K562 (cell line): ENCODE measurements around the gene SRRM4. TPM values are rescaled to one million over a fixed set of nuclear protein-coding genes. Genes with fewer than 3 reads are reported as not detected.

Source experiments
- DMBX1 ChIP-seq: fragments of 250-450 bp; sonication (Bioruptor Pico); IDR thresholded peaks from 2 replicates; pipeline ENCODE4 v1.8.0; 2022; ENCODE audit warnings: inconsistent platforms, mild to moderate bottlenecking, moderate library complexity, borderline replicate concordance
- EWSR1 ChIP-seq: fragments of 450-650 bp; IDR thresholded peaks from 2 replicates; pipeline ENCODE4 v1.6.1; 2018; ENCODE audit warnings: borderline replicate concordance, mild to moderate bottlenecking, low read depth, moderate library complexity; ENCODE audit not compliant: partially characterized antibody
- polyA plus RNA-seq, 8 experiments: library from polyadenylated mRNA; depleted of rRNA in 4 of 8; stranded (reverse) in 5 of 8; unstranded in 3 of 8; fragments of >200 nt; fragmentation: Nextera tagmentation in 2 of 8; fragmentation: Illumina TruSeq in 1 of 8; extraction: Ambion mirVana in 2 of 8; extraction: Trizol in 1 of 8; gene quantifications; 2 replicates each; pipeline versions ENCODE4 v1.2.1 to v1.2.3, GENCODE V29; 2011 to 2014; ENCODE audit warnings: inconsistent platforms in 1 of 8, missing spikeins in 1 of 8
- total RNA-seq, 7 experiments: library from RNA; depleted of rRNA in 6 of 7; stranded (reverse); fragments of >200 nt in 6 of 7; fragmentation: Illumina TruSeq in 2 of 7; extraction: Trizol in 2 of 7; gene quantifications; 2 replicates each; pipeline versions ENCODE4 v1.2.1 to v1.2.3, GENCODE V29; 2011 to 2021; ENCODE audit warnings: low replicate concordance in 1 of 7
- TF ChIP-seq, protein P1 (sequence below), 2 experiments: fragments of 450-650 bp; IDR thresholded peaks; 2 replicates each; pipeline ENCODE4 v1.6.1; 2016; ENCODE audit warnings: mild to moderate bottlenecking in 2 of 2, borderline replicate concordance in 1 of 2, low read depth in 1 of 2, moderate library complexity in 1 of 2
- TF ChIP-seq, protein P2 (sequence below), 2 experiments: fragments of 450-650 bp in 1 of 2; sonication (generic) in 1 of 2; formaldehyde crosslinking in 1 of 2; IDR thresholded peaks in 1 of 2; conservative IDR thresholded peaks in 1 of 2; 2 replicates each; pipeline versions ENCODE4 v1.6.1 to v1.8.1; 2016 to 2023; ENCODE audit warnings: mild to moderate bottlenecking in 2 of 2, moderate library complexity in 2 of 2, inconsistent platforms in 1 of 2, missing genetic modification reagents in 1 of 2
- TF ChIP-seq, protein P3 (sequence below): fragments of 450-650 bp; IDR thresholded peaks from 2 replicates; pipeline ENCODE4 v1.6.1; 2016; ENCODE audit warnings: borderline replicate concordance
- TF ChIP-seq, protein P4 (sequence below): sonication (generic); formaldehyde crosslinking; IDR thresholded peaks from 2 replicates; pipeline ENCODE4 v1.8.1; 2023; ENCODE audit warnings: mild to moderate bottlenecking, missing genetic modification reagents
- TF ChIP-seq, protein P5 (sequence below): fragments of 450-650 bp; IDR thresholded peaks from 2 replicates; pipeline ENCODE4 v1.6.1; 2016; ENCODE audit warnings: missing biosample characterization, missing genetic modification characterization

Gene SRRM4
- total and polyA plus RNA-seq, 9 of the 15 experiments (the other 6 are each of a cell fraction or from before 2014, with no cell fraction given), result not detected

DNA sequence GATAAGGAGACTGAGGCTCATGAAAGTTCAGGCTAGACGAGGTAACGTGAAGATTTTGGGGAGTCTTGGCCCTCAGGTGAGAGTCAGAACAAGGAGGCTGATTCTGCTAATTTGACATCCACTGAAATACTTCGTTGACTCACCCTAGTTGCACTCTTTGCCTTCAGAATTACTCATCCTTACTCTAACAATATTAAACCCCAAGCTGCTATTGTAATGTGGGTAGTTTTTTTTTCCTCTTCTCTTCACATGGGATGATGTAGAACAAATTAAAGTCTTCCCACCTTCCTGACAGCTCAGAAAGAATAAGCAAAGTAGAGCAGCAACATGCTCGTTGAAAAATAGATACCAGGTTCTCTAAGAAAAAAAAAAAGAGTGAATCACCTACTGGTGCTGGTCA is 22.0 kb upstream of the SRRM4 start (continued):
- TF ChIP-seq, protein P1, sequence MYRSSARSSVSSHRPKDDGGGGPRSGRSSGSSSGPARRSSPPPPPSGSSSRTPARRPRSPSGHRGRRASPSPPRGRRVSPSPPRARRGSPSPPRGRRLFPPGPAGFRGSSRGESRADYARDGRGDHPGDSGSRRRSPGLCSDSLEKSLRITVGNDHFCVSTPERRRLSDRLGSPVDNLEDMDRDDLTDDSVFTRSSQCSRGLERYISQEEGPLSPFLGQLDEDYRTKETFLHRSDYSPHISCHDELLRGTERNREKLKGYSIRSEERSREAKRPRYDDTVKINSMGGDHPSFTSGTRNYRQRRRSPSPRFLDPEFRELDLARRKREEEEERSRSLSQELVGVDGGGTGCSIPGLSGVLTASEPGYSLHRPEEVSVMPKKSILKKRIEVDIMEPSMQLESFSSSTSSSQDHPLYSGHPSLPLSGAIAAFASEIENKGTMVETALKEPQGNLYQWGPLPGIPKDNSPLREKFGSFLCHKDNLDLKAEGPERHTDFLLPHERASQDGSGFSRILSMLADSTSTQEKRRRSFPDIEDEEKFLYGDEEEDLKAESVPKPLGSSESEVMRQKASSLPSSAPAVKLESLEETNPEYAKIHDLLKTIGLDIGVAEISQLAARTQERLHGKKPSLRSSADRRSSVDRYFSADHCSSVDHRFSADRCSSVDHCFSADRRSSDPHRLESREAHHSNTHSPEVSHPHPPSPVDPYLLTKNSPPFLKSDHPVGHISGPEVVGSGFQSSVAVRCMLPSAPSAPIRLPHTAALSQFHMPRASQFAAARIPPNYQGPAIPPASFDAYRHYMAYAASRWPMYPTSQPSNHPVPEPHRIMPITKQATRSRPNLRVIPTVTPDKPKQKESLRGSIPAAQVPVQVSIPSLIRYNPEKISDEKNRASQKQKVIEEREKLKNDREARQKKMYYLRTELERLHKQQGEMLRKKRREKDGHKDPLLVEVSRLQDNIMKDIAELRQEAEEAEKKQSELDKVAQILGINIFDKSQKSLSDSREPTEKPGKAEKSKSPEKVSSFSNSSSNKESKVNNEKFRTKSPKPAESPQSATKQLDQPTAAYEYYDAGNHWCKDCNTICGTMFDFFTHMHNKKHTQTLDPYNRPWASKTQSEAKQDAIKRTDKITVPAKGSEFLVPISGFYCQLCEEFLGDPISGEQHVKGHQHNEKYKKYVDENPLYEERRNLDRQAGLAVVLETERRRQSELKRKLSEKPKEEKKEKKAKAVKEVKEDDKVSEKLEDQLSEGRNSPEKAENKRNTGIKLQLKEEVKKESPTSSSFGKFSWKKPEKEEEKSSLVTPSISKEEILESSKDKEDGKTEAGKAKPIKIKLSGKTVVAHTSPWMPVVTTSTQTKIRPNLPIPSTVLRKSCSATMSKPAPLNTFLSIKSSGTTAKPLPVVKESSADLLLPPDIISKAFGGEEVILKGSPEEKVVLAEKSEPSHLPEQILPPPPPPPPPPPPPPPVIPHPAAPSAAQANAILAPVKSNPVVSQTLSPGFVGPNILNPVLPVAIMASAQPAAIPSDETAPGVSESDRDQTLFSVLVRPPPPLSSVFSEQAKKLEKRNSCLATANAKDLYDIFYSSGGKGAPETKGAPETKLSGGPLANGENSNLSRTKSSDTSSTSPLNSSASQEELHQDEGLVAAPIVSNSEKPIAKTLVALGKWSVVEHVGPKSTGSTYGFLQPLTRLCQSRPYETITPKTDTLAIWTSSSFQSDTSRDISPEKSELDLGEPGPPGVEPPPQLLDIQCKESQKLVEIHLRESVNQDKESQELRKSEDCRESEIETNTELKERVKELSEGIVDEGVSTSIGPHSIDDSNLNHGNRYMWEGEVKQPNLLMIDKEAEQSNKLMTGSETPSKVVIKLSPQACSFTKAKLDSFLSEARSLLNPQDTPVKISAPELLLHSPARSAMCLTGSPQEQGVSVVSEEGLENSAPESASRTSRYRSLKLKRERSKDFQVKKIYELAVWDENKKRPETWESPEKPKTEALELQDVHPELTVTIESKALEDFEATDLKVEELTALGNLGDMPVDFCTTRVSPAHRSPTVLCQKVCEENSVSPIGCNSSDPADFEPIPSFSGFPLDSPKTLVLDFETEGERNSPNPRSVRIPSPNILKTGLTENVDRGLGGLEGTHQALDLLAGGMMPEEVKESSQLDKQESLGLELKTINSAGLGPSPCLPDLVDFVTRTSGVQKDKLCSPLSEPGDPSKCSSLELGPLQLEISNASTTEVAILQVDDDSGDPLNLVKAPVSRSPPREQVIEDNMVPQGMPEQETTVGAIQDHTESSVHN (IDR thresholded peaks at IDR 0.05; ENCODE audit: borderline replicate concordance in 1 of 2, low read depth in 1 of 2), result no peak
- TF ChIP-seq DMBX1 (CRISPR knock-in tag) (no peak), EWSR1 (no peak)
- TF ChIP-seq, protein P2, sequence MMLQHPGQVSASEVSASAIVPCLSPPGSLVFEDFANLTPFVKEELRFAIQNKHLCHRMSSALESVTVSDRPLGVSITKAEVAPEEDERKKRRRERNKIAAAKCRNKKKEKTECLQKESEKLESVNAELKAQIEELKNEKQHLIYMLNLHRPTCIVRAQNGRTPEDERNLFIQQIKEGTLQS (IDR thresholded peaks at IDR 0.05), result no peak
- TF ChIP-seq, protein P2 (CRISPR knock-in tag; conservative IDR thresholded peaks at IDR 0.05), result no peak
- TF ChIP-seq, protein P3, sequence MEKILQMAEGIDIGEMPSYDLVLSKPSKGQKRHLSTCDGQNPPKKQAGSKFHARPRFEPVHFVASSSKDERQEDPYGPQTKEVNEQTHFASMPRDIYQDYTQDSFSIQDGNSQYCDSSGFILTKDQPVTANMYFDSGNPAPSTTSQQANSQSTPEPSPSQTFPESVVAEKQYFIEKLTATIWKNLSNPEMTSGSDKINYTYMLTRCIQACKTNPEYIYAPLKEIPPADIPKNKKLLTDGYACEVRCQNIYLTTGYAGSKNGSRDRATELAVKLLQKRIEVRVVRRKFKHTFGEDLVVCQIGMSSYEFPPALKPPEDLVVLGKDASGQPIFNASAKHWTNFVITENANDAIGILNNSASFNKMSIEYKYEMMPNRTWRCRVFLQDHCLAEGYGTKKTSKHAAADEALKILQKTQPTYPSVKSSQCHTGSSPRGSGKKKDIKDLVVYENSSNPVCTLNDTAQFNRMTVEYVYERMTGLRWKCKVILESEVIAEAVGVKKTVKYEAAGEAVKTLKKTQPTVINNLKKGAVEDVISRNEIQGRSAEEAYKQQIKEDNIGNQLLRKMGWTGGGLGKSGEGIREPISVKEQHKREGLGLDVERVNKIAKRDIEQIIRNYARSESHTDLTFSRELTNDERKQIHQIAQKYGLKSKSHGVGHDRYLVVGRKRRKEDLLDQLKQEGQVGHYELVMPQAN, result no peak
- TF ChIP-seq, protein P4, sequence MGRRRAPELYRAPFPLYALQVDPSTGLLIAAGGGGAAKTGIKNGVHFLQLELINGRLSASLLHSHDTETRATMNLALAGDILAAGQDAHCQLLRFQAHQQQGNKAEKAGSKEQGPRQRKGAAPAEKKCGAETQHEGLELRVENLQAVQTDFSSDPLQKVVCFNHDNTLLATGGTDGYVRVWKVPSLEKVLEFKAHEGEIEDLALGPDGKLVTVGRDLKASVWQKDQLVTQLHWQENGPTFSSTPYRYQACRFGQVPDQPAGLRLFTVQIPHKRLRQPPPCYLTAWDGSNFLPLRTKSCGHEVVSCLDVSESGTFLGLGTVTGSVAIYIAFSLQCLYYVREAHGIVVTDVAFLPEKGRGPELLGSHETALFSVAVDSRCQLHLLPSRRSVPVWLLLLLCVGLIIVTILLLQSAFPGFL (CRISPR knock-in tag), result no peak
- TF ChIP-seq, protein P5, sequence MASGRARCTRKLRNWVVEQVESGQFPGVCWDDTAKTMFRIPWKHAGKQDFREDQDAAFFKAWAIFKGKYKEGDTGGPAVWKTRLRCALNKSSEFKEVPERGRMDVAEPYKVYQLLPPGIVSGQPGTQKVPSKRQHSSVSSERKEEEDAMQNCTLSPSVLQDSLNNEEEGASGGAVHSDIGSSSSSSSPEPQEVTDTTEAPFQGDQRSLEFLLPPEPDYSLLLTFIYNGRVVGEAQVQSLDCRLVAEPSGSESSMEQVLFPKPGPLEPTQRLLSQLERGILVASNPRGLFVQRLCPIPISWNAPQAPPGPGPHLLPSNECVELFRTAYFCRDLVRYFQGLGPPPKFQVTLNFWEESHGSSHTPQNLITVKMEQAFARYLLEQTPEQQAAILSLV (tag), result no peak
